Stimulated activated CD4-positive, alpha-beta T cell treated with anti-CD3 and anti-CD28 coated beads, Interleukin-12 subunit alpha, Interleukin-12 subunit beta, amount 100 ng/mL, for 48 hours (primary cell): Measurements from ENCODE around the gene APBB2.

Source experiments
- DNase-seq, 3 donors: peaks; one replicate each; pipeline ENCODE4 v3.0.0-alpha.2; 2020; ENCODE audit warnings: low read depth in 2 of 3, low spot score in 1 of 3

The APBB2 gene

DNA sequence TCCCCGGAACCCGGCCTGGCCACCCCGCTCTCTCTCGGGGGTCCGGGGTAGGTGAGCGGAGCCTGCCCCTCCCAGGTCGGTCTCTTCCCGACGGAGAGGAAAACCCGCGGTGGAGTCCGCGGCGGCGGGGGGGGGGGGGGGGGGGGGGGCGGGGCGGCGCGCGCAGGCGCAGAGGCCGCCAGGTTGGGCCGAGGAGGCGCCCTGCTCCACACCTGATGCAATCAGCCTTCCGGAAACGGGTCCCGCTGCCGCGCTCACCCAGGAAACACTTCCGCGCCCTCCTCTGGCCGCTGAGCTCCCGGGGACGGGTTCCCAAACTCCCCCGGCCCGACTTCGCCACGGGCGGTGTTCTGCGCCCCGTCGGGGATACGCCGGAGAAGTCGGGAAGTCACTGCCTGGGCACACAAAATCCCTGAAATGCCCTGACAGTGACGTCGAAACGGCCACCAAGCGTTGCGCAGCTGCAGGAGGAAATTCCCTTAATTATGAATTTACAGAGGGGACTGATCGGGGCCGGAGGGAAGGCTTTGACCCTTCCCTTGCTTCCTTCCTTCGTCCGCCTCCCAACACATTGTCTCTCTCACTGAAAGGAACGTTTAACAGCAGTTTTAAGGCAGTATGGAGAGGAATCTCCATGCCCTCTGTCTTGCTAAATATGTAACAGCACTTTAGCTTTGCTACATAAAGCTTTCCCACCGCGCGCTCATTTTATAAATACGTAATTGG is 2.1 kb upstream of the APBB2 start:
- peak; percentile 41 to 61 (median 54) for DNase-seq

DNA sequence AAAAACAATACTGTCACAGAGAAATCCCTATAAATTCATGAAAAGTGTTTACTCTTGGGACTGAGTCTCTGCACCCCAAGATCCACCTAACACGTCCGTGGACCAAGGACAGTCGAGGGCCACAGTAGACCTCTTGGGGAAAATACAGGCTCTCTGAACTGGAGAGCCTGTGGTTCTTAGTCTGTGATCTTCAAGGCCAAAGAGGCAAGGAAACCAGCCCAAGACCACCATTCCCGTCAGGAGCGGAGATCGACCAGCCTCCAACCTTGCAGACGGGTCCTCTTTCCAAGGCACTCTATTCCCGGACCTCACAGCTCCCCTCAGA is 1.6 kb upstream of the APBB2 start:
- no peak for DNase-seq

DNA sequence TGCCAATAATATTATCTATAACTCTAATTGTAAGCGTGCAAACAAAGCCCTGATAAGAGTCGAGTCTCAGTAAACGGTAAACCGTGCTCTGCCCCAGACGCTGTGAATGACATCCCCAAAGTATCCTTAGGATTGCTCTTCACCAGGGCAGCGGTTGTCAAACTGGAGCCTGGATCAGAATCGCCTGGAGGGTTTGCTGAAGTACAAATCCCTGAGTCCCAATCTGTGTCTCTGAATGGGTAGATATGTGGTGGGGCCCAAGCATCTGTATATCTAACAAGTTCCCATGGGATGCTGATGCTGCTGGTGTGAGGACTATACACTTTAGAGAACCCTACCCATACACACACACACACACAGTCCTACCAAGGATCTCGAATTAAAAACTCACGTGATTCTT is 813 bp upstream of the APBB2 start:
- no peak for DNase-seq

DNA sequence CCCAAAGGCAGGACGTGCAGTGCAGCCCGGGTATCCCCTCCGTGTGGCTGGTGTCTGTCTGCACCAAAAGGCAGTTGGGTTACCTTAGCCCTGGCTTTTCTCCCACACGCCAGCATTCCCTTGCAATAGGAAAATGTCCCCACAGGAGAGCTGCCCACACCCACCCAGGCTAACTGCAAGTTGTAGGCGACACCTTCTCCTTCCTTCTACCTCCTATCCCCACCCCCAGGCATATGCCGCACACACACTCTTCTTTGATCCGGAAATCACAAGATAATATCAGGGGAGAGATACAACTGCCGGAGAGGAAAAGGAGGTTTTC is 444 bp upstream of the APBB2 start:
- no peak for DNase-seq

DNA sequence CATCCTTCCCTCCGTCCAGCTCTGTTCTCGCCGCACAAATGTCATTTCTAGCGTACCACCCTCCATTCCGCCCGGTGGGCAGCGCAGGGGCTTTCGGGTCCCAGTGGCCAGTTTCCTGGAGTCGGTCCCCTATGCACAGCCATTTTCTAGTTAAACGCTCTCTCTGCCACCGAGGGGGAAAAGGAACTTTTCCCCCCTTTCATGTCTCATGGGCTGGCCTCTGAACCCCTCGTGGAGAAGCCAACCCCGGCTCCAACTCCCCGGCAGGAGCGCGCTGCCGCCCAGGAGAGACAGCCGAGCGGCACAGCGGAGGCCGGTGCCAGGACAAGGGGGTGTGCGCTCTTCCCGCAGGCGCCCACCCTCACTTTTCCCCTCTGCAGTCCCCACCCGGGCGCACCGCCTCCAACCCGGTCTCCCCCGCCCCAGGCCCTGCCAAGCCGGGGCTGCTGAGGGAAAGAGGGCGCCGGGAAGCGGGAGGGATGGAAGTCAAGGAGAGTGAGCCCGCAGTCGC is 662 bp downstream of the APBB2 start:
- no peak for DNase-seq

DNA sequence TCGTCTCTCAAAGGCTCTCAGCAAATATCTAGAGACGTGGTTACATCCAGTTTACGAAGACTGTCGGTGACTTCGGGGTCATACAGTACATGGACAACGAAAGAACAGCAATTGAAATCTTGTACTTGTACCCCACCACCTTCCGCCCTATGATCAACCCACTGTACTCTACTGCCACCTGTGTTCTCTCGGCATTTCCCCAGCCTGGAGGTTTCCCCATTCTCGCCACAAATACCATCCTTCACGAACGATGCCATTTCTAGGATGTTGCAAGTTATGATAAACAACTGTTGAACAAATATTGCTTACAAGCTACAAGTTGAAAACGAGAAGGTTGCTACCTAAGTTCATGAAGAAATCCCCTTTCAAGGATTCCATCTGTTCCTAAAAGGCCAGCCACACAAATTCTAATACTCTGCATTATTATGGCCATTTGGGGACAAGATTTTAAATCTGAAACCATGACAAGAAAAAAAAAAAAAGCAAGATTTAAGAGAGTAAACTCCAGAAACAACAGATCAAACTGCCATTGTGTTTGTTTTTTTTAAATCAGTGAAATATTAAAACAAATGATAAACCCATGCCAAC is 1.6 kb downstream of the APBB2 start:
- DNase-seq = no peak

DNA sequence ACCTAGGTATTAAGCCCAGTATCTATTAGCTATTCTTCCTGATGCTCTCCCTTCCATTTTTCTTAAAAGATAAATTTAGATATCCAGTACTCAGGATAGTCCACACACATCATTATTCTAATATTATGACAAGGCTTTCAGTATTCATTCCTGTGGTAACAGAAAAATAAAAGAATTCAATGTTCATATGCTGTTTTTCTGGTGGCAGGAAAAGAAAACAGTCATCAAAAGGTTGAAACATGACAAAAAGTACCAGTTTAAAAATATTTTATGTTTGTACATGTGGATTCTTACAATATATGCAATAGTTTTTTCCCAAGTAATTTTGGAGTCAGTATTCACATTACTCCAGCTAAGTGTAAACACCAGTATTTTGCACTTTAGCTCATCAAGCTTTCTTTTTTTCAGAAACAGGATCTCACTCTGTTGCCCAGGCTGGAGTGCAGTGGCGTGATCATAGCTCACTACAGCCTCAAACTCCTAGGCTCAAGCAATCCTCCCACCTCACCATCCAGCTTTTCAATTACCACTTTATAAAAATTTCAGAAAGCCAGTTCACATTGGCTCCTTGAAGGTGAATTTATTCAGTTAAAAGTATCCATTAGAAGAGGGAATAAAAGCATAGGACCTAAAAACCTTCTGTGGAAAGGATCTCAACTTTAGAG is 2.3 kb downstream of the APBB2 start:
- DNase-seq = no peak

DNA sequence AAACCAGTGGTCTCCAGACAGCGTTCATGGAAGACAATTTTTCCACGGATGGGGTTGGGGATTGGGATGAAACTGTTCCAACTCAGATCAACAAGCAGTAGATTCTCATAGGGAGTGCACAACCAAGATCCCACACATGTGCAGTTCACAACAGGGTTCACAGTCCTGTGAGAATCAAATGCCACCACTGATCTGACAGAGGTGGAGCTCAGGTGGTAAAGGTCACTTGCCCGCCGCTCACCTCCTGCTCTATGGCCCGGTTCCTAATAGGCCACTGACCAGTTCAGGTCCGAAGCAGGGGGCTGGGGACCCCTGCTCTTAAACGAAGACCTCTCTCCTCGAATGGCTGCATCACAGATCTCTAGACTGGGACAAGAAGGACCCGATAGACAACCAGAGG is 4.4 kb downstream of the APBB2 start:
- DNase-seq = no peak

DNA sequence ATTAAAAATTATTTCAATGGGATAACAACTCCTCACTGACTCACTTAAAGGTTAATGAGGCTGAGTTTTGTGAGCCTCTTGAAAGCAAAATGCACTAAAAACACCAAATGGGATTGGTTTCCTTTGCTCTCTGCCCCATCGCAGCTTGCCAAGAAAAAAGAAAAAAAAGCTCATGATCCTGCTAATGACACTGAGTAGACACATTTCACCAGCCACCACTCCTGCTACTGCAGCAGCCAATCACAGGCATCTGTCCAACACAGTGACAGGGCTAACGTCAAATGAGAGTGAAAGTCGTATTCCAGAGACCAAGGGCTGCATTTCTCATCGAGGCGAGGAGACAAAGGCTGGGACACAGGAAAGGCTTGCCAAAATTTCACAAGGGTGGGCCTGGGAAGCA is 5.2 kb downstream of the APBB2 start:
- DNase-seq = no peak

DNA sequence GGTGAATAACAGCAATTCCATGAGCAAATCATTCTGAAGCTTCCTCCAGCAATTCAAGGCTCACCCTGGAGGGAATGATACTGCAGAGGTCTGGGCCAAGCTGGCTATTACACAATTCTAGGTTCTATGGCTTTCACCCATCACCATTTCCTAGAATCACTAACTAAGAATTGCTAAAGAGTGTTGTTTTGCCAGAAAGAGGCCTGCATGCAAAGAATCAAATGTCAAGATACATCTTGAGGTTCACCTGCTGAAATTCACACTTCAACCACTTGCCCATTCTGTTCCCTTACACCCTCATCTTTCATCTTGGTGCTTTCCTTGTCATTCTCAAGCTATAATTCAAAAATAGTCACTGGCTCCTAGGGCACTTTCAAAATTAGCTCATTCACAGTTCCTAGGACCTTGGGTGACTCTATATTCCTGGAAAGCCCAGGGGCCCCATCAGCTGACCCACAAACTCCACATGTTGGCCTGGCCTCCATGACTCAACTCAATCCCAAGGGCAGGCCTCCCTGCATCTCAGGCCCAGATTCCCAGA is 7.0 kb downstream of the APBB2 start:
- DNase-seq = no peak

DNA sequence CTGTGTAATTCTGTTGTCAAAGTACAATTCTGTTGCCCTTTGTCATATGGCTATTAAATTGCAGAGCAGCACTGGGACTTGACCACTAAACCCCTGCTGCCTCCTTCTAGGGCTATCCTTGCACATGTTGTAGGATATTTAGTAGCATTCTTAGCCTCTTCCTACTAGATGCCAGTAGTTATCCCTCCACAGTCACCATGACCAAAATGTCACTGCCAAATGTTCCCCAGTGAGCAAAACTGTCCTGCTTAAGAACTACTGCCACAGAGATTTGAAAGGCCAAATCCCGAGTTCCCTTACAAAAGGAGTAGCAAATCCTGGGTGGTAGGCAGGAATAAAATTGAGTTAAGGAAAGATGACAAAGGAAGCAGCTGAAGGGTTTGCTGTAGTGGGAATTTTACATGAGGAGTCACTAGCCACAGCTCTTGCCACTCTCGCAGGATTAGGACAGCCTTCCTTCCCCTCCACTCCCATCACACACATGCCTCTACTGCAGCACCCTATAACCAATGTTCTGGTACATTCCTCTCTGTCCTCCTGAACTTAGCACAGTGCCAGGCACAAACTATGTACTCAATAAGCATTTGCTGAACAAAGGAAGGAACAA is 8.4 kb downstream of the APBB2 start:
- DNase-seq = no peak

DNA sequence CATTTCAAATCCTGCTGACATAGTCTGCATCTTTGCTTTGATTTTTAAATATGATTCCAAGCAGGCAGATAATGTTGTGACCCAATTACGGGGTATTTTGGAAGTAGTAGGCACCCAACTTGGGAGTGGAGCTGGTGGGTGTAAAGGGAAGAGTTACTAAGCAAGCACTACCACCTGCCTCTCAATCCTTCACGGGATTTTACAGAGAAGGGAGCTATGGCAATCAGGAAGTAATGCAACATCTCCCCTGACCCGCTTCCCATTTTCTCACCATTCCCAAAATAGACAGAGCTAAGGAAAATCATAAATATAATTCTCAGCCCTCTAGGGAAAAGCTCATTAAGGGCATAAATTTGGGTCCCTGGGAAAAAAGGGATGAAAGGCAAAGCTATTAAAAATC is 9.2 kb downstream of the APBB2 start:
- DNase-seq = no peak

DNA sequence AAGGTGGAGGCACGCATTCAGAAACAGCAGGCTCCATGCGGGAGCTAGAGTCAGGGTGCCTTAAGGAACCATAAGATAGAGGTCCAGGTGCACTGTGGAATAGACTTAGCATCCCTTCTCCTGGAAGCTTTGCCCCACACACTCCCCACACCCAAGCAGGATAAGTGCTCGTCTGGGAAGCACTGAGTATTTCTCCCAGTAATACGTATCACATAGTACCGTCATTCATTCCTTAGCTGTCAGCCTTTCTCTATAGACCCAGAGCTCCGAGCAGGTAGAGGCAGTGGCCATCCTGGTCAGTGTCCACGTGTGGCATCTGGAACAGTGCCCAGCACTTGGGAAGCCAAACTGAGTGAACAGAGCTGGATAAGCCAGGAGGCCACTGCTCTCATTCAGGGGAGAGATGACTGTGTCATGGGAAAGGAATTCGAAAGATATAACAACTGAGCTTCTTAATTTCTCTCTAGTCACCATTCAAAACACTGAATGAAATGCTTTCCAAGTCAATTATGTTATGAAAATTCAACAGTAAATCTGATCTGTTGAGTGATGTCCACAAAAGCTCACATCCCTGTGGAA is 9.9 kb downstream of the APBB2 start:
- DNase-seq = no peak

DNA sequence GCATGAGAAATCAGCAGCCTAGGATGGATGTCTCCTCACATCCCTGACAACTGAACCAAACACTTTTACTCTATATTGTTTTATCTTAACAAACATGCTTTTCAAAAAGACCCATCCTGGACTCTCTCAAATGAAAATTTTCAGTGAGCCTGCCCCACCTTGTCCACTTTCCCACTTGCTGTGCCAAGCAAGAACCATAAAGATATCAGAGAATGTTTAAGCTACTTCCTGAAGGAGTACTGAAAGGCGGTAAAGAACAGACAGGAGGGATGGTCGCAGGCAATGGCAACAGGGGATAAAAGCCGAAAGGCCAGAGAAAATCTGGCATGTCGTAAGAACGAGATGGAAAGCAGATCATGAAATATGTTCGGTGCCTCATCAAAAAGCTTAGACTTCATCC is 10.5 kb downstream of the APBB2 start:
- no peak for DNase-seq

DNA sequence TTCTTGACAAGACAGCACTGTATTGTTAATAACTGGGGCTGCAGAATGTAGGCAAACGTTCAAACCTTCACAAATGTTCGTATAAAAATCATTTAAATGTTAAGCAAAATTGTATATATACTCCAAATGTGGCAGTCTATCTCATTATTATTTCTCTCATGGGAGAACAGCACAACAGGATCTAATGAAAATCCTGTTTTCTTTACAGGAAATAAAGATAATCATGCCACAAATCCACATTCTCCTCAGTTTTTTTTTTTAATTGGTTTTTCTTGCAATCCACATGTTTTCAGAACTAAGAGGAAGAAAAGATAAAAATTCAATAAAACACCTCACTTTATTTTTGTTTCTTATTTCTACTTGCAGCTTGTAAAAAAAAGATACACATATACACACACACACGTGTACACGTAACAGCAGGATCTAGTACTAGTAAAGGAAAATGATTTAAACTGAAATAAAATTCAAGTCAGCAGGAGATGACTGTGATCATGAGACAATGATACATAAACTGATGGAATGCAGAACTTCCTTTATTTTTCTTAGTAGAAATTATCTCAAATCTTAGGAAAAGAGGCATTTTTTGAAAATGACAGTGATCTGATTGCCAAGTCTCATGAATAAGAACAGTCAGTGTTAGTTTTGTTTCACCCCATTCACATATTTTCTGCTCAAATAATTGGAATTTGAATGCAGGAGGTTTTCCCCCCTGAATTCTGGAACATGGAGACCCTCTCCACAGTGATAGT is 11.3 kb downstream of the APBB2 start:
- no peak for DNase-seq

DNA sequence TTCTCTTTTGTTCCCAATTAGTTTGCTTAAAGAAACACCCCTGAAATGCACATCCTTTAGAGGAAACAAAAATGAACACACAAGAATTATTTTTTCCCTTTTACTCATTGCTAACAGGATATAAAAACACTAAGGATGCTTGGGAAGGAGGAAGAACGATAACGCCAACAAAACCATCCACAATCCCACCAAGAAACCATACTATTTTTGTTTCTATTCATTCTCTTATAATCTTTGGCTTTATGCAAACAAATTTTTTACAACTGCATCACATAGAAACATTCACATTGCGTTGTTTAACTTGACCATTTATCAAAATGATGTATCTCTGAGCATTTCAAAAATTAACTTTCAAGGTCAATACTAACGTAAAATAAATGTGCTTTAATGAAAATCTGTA is 12.0 kb downstream of the APBB2 start:
- DNase-seq = no peak

DNA sequence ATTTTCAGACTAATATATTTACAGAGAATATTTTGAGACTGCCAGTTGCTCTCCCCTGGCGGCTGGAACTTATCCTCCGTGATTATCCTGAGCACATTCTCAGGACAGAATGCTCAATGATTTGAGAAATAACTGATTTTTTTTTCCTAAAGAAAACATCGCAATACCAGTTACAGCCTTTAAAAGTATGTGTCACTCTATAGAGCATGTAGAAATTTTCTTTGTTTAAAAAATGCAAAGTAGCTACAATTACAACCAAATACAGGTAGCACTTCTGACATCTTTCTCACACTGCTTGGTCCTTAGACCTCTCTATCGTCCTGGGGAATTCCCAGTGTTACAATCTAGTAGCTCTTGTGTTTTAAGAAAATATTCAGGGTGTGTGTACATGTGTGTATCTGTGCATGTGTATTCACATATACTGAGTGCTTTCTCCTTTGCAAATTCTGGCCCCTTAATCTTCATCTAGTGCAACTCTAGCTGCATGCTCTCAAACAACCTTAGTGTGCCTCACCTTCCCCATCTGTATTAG is 13.8 kb downstream of the APBB2 start:
- no peak for DNase-seq

DNA sequence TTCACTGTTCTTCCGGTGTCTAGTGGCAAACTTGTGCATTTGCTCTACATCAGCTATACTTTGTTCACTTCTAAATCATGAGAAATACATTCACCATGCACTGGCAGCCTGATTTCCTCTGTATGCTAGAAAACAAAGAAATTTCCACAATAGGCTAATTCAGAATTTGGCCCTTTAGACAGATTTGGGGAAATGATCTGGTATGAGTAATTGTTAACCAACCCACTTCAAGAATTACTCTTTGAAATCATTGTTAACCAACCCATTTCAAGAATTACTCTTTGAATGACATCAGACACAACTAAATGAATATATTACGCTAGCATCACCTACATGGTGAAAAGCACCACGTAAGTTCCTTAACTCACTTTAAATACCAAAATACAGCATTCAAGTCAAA is 14.6 kb downstream of the APBB2 start:
- no peak for DNase-seq

DNA sequence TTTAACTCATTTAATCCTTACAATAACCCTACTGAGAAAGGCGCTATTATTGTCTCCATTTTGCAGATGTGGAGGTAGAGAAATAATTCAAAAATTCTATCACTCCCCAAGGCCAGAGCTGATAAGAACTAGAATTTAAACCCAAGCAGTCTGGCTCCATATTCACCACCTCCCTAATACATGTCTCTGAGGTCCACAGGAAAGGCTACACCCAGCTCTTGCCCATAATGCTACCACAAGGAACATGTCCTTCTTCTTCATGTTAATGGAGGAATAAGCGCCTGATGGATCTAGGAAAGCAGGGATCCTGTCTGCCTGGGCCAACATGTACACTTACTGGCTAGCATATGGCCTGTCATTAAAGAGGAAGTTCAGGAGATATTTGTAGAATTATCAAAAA is 16.3 kb downstream of the APBB2 start:
- no peak for DNase-seq

DNA sequence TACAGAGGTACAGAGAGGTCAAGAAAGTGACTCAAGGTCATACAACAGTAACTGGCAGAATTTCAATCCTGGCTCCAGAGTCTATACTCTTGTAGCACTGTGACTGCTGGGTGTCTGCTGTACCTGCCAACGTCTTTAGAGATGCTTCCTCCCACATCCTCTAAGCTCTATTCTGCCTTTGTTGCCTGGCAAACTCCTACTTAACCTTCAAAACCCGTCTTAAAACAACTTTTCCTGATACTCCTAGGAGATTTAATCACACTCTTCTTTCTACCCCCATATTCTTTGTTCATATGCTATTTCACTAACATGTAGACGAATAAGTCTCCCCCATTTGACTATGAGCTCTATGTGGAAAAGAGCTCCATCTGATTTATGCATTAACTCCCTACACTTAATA is 16.8 kb downstream of the APBB2 start:
- no peak for DNase-seq
